GM20000 (cell line): ENCODE data around the gene BAG1.
A peak's percentile ranks its signal among the peaks of the same experiment; 100 is the strongest.

Experiments
- DNase-seq: peaks from one replicate; pipeline ENCODE4 v3.0.0; 2012; ENCODE audit warnings: low spot score
- CTCF ChIP-seq: IDR thresholded peaks from 2 replicates; pipeline ENCODE4 v1.5.1; 2012; ENCODE audit warnings: mild to moderate bottlenecking, control low read depth; ENCODE audit errors: extremely low read depth, missing control alignments

BAG1 gene

GRCh38 chr9:33300546-33300945 lies 36.0 kb upstream of the BAG1 start:
- DNase-seq = no peak
- TF ChIP-seq CTCF = no peak

- TF ChIP-seq CTCF = no peak
- DNase-seq = peak; percentile 49
These were observed 32.9 kb upstream of the BAG1 start for GRCh38 chr9:33297432-33297831.

GRCh38 chr9:33295571-33295970 lies 31.1 kb upstream of the BAG1 start:
- TF ChIP-seq CTCF = no peak
- peak; percentile 59 for DNase-seq

GRCh38 chr9:33294670-33295432 lies 30.3 kb upstream of the BAG1 start:
- DNase-seq = no peak
- no peak for TF ChIP-seq CTCF

- no peak for DNase-seq
- no peak for TF ChIP-seq CTCF
These were observed 29.3 kb upstream of the BAG1 start for GRCh38 chr9:33293782-33294181.

GRCh38 chr9:33291901-33292300 lies 27.4 kb upstream of the BAG1 start:
- no peak for DNase-seq
- TF ChIP-seq CTCF = no peak

GRCh38 chr9:33291031-33291397 lies 26.5 kb upstream of the BAG1 start:
- DNase-seq = no peak
- TF ChIP-seq CTCF = no peak
